ENCODE data around the gene ATXN8OS. TPM values are rescaled to one million over a fixed set of nuclear protein-coding genes. Genes with fewer than 3 reads are reported as not detected.

ATXN8OS gene
- not detected in 2 replicates for total RNA-seq

DNA sequence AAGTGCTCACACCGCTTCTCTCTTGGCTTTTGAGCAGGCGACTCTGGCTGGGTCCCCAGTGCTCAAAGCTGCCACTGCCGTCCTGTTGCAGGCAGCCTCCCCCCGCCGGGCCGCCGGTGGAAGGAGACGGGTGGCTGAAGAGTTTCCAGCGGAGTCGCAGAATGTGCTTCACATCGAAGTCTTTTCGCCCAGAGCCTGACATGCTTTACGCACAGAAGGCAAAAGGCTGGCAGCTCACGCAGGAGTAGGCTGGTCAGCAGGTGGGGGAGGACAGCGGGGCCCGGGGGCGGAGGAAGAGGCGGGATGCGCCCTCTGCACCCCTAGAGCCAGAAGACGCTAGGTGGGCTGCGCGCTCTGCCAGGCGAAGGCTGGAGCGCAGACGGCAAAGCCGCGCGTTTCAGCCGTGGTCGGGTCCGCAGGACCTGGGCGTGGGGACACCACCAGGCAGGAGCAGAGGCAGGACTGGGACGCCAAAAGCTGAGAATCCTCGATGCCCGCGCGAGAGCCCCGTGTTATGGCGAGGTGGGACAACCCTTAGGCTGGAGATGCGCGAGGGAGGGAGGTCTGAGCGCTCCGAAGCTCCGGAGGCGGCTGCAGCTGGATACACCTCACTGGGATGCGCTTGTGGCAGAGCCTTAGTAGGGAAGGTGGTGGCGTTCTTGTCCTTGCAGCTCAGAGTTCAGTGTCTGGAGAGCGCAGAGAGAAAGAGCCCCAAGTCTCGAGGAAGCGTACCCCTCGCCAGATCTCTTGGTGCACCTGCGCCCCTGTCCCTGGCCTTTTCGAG, at the start of gene ATXN8OS:
TSS of gene ATXN8OS (plus strand) at position 329 of the 784 bp plus-strand sequence.

DNA sequence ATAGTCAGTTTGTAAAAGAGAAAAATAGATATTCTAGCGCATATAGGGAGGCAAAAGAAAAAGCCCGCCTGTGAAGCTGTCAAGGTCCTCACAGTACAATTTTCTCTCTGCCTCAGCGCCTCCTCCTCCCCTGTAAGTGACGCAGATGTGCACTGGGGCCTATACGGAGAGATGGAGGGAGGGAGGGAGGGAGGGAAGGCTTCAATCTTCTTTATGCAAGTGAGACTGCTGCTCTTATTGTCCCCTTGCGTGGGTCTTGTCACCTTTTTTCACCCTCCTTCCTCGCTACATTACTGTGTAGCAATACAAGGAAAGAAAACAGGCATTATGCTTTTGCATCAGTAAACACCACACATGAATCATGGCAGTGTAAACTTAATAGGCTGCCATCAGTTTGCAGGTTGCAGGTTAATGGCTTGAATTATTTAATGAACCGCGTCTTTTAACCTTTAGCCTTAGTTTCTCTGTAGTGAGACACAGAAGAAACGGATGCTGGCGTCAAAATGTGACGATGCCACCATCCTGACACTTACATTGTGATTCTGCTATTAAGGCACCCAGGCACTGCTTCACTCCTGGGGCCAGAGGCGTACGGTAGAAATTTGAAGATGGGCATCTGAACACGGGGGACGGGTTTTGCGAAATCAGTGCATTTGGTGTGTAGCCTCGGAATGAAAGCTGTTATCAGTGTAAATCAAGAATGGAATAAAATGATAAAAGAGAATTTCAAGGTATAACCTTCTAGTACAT, 905 bp downstream of the ATXN8OS start, which contains the start of gene KLHL1:
TSS of gene KLHL1 (minus strand) at position 97 of the 750 bp plus-strand sequence. CDS start 753 bp downstream, outside the sequence.

Other genes starting within 250 kb of the ATXN8OS start
- not detected in 2 replicates for gene KLHL1, start 626 bp downstream of the ATXN8OS start, total RNA-seq